Measurements from ENCODE around the gene IRX6. TPM values are rescaled to one million over a fixed set of nuclear protein-coding genes. Genes with fewer than 3 reads are reported as not detected.

Gene IRX6
- total RNA-seq, 1 experiment from 2014 or later, result 0.22 TPM

DNA sequence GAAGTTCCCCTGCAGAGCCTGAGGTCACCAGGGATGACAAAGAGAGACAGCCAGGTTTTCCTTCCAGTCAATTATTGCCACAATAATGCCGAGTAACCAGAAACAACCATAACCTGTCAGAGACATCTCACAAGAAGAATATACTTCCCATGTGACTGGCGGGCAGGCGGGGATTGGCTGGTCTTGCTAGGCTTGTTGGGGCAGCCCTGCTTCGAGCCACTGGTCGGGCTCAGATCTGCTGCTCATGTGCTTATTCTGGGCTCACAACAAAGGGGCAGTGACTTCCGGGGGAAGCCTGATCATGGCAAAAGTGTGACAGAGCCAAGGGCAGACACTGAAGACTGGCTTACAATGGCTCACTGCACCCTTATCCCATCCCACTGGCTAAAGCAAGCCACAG is 48.1 kb upstream of the IRX6 start:
- Mint-ChIP-seq H3K9me3 (no peaks in the 10 kb centered on the region), H3K4me1 (peaks cover 9% of the 10 kb centered on the region), H3K27me3 (ENCODE audit: low read depth) (no peaks in the 10 kb centered on the region), H3K4me3 (no peak overlapping the region), H3K36me3 (no peaks in the 10 kb centered on the region), H3K27ac (no peak overlapping the region)
- POLR2A ChIA-PET, result no interaction called here
- CTCF ChIA-PET, result no interaction called here
- DNase-seq (ENCODE audit: low spot score), result no peak
- no peak for ATAC-seq
- TF ChIP-seq GTF2I (CRISPR knock-in tag; conservative IDR thresholded peaks at IDR 0.05) (no peak), GRHL2 (CRISPR knock-in tag; IDR thresholded peaks at IDR 0.05; ENCODE audit: insufficient replicate concordance, severe bottlenecking) (no peak), JAZF1 (CRISPR knock-in tag; IDR thresholded peaks at IDR 0.05) (no peak), NR2C2 (CRISPR knock-in tag; IDR thresholded peaks at IDR 0.05) (no peak), ZNF317 (CRISPR knock-in tag; IDR thresholded peaks at IDR 0.05; ENCODE audit: borderline replicate concordance, low read depth) (no peak), ZNF423 (CRISPR knock-in tag; IDR thresholded peaks at IDR 0.05) (no peak), EMX1 (CRISPR knock-in tag; IDR thresholded peaks at IDR 0.05) (no peak), RELA (CRISPR knock-in tag; IDR thresholded peaks at IDR 0.05; ENCODE audit: borderline replicate concordance) (no peak), FOXK1 (CRISPR knock-in tag; IDR thresholded peaks at IDR 0.05) (no peak), ETV6 (CRISPR knock-in tag; IDR thresholded peaks at IDR 0.05) (no peak), ZNF263 (CRISPR knock-in tag; IDR thresholded peaks at IDR 0.05; ENCODE audit: low read depth) (no peak)
- TF ChIP-seq, protein P1, sequence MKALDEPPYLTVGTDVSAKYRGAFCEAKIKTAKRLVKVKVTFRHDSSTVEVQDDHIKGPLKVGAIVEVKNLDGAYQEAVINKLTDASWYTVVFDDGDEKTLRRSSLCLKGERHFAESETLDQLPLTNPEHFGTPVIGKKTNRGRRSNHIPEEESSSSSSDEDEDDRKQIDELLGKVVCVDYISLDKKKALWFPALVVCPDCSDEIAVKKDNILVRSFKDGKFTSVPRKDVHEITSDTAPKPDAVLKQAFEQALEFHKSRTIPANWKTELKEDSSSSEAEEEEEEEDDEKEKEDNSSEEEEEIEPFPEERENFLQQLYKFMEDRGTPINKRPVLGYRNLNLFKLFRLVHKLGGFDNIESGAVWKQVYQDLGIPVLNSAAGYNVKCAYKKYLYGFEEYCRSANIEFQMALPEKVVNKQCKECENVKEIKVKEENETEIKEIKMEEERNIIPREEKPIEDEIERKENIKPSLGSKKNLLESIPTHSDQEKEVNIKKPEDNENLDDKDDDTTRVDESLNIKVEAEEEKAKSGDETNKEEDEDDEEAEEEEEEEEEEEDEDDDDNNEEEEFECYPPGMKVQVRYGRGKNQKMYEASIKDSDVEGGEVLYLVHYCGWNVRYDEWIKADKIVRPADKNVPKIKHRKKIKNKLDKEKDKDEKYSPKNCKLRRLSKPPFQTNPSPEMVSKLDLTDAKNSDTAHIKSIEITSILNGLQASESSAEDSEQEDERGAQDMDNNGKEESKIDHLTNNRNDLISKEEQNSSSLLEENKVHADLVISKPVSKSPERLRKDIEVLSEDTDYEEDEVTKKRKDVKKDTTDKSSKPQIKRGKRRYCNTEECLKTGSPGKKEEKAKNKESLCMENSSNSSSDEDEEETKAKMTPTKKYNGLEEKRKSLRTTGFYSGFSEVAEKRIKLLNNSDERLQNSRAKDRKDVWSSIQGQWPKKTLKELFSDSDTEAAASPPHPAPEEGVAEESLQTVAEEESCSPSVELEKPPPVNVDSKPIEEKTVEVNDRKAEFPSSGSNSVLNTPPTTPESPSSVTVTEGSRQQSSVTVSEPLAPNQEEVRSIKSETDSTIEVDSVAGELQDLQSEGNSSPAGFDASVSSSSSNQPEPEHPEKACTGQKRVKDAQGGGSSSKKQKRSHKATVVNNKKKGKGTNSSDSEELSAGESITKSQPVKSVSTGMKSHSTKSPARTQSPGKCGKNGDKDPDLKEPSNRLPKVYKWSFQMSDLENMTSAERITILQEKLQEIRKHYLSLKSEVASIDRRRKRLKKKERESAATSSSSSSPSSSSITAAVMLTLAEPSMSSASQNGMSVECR (CRISPR knock-in tag; IDR thresholded peaks at IDR 0.05; ENCODE audit: borderline replicate concordance), result no peak
- TF ChIP-seq, protein P2, sequence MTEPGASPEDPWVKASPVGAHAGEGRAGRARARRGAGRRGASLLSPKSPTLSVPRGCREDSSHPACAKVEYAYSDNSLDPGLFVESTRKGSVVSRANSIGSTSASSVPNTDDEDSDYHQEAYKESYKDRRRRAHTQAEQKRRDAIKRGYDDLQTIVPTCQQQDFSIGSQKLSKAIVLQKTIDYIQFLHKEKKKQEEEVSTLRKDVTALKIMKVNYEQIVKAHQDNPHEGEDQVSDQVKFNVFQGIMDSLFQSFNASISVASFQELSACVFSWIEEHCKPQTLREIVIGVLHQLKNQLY (CRISPR knock-in tag; IDR thresholded peaks at IDR 0.05), result no peak
- TF ChIP-seq, protein P3, sequence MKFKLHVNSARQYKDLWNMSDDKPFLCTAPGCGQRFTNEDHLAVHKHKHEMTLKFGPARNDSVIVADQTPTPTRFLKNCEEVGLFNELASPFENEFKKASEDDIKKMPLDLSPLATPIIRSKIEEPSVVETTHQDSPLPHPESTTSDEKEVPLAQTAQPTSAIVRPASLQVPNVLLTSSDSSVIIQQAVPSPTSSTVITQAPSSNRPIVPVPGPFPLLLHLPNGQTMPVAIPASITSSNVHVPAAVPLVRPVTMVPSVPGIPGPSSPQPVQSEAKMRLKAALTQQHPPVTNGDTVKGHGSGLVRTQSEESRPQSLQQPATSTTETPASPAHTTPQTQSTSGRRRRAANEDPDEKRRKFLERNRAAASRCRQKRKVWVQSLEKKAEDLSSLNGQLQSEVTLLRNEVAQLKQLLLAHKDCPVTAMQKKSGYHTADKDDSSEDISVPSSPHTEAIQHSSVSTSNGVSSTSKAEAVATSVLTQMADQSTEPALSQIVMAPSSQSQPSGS (CRISPR knock-in tag; IDR thresholded peaks at IDR 0.05; ENCODE audit: borderline replicate concordance, low read depth), result no peak
- TF ChIP-seq, protein P4, sequence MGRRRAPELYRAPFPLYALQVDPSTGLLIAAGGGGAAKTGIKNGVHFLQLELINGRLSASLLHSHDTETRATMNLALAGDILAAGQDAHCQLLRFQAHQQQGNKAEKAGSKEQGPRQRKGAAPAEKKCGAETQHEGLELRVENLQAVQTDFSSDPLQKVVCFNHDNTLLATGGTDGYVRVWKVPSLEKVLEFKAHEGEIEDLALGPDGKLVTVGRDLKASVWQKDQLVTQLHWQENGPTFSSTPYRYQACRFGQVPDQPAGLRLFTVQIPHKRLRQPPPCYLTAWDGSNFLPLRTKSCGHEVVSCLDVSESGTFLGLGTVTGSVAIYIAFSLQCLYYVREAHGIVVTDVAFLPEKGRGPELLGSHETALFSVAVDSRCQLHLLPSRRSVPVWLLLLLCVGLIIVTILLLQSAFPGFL (CRISPR knock-in tag; IDR thresholded peaks at IDR 0.05; ENCODE audit: borderline replicate concordance), result no peak
- TF ChIP-seq, protein P5, sequence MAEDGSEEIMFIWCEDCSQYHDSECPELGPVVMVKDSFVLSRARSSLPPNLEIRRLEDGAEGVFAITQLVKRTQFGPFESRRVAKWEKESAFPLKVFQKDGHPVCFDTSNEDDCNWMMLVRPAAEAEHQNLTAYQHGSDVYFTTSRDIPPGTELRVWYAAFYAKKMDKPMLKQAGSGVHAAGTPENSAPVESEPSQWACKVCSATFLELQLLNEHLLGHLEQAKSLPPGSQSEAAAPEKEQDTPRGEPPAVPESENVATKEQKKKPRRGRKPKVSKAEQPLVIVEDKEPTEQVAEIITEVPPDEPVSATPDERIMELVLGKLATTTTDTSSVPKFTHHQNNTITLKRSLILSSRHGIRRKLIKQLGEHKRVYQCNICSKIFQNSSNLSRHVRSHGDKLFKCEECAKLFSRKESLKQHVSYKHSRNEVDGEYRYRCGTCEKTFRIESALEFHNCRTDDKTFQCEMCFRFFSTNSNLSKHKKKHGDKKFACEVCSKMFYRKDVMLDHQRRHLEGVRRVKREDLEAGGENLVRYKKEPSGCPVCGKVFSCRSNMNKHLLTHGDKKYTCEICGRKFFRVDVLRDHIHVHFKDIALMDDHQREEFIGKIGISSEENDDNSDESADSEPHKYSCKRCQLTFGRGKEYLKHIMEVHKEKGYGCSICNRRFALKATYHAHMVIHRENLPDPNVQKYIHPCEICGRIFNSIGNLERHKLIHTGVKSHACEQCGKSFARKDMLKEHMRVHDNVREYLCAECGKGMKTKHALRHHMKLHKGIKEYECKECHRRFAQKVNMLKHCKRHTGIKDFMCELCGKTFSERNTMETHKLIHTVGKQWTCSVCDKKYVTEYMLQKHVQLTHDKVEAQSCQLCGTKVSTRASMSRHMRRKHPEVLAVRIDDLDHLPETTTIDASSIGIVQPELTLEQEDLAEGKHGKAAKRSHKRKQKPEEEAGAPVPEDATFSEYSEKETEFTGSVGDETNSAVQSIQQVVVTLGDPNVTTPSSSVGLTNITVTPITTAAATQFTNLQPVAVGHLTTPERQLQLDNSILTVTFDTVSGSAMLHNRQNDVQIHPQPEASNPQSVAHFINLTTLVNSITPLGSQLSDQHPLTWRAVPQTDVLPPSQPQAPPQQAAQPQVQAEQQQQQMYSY (CRISPR knock-in tag; IDR thresholded peaks at IDR 0.05), result no peak
- TF ChIP-seq, protein P6, sequence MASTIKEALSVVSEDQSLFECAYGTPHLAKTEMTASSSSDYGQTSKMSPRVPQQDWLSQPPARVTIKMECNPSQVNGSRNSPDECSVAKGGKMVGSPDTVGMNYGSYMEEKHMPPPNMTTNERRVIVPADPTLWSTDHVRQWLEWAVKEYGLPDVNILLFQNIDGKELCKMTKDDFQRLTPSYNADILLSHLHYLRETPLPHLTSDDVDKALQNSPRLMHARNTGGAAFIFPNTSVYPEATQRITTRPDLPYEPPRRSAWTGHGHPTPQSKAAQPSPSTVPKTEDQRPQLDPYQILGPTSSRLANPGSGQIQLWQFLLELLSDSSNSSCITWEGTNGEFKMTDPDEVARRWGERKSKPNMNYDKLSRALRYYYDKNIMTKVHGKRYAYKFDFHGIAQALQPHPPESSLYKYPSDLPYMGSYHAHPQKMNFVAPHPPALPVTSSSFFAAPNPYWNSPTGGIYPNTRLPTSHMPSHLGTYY (CRISPR knock-in tag; IDR thresholded peaks at IDR 0.05), result no peak
- TF ChIP-seq, protein P7, sequence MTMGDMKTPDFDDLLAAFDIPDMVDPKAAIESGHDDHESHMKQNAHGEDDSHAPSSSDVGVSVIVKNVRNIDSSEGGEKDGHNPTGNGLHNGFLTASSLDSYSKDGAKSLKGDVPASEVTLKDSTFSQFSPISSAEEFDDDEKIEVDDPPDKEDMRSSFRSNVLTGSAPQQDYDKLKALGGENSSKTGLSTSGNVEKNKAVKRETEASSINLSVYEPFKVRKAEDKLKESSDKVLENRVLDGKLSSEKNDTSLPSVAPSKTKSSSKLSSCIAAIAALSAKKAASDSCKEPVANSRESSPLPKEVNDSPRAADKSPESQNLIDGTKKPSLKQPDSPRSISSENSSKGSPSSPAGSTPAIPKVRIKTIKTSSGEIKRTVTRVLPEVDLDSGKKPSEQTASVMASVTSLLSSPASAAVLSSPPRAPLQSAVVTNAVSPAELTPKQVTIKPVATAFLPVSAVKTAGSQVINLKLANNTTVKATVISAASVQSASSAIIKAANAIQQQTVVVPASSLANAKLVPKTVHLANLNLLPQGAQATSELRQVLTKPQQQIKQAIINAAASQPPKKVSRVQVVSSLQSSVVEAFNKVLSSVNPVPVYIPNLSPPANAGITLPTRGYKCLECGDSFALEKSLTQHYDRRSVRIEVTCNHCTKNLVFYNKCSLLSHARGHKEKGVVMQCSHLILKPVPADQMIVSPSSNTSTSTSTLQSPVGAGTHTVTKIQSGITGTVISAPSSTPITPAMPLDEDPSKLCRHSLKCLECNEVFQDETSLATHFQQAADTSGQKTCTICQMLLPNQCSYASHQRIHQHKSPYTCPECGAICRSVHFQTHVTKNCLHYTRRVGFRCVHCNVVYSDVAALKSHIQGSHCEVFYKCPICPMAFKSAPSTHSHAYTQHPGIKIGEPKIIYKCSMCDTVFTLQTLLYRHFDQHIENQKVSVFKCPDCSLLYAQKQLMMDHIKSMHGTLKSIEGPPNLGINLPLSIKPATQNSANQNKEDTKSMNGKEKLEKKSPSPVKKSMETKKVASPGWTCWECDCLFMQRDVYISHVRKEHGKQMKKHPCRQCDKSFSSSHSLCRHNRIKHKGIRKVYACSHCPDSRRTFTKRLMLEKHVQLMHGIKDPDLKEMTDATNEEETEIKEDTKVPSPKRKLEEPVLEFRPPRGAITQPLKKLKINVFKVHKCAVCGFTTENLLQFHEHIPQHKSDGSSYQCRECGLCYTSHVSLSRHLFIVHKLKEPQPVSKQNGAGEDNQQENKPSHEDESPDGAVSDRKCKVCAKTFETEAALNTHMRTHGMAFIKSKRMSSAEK (CRISPR knock-in tag; IDR thresholded peaks at IDR 0.05; ENCODE audit: borderline replicate concordance), result no peak
- TF ChIP-seq, protein P8, sequence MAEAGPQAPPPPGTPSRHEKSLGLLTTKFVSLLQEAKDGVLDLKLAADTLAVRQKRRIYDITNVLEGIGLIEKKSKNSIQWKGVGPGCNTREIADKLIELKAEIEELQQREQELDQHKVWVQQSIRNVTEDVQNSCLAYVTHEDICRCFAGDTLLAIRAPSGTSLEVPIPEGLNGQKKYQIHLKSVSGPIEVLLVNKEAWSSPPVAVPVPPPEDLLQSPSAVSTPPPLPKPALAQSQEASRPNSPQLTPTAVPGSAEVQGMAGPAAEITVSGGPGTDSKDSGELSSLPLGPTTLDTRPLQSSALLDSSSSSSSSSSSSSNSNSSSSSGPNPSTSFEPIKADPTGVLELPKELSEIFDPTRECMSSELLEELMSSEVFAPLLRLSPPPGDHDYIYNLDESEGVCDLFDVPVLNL (CRISPR knock-in tag; IDR thresholded peaks at IDR 0.05; ENCODE audit: borderline replicate concordance, low read depth), result no peak

Measured in WTC11 (cell line).